Activated CD8-positive, alpha-beta memory T cell treated with anti-CD3 and anti-CD28 coated beads for 4 hours (primary cell): ENCODE results near the gene MYH7B.
A peak's percentile ranks its signal among the peaks of the same experiment; 100 is the strongest.

Source experiments
- DNase-seq, 2 donors: peaks; one replicate each; pipeline ENCODE4 v3.0.0-alpha.2; 2020; ENCODE audit warnings: low read depth in 2 of 2

MYH7B gene

DNA sequence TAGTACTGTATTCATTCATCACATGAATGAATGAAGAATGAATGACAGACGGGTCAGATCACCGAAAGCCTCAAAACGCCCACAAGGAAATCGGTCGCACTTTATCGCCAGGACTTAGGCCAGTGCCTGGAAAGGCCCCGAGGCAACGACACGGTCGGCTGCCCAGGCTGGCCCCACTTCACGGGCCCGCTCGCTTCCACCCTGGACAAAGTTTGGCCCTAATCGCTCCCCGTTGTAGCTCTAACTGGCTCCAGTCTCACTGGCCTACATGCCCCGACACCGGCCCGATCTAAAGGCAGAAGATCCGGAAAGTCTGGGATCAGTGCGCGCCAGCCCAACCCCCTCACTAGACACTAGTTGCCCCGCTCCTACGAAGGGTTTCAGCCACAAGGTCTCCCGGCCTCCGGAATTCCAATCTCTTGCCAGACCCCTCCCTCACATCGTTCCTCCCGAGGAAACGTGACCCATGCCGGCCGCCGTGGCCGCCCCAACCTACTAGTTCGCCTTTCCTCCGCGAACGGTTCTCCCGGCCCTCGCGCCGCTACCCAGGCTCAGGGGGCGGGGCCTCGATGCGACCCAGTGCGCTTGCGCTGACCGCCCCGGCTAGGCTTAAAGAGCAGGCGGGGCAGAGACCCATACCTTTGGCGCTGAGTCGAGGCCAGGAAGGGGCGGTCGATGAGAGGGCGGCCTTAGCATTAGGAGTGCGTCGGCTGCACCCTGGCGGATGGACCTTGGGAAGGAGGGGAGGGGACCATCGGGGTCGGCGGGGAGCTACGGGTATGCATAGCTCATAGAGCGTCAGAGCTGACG, at the start of gene MYH7B, which contains the start of gene GSS:
MYH7B (plus strand) TSS at position 638 of the 810 bp plus-strand sequence. CDS start 22,138 bp downstream, outside the sequence.
GSS (minus strand) TSS at position 576 of the 810 bp plus-strand sequence. CDS start 3,954 bp downstream, outside the sequence.
- peak; percentile 90 to 94 for DNase-seq

DNA sequence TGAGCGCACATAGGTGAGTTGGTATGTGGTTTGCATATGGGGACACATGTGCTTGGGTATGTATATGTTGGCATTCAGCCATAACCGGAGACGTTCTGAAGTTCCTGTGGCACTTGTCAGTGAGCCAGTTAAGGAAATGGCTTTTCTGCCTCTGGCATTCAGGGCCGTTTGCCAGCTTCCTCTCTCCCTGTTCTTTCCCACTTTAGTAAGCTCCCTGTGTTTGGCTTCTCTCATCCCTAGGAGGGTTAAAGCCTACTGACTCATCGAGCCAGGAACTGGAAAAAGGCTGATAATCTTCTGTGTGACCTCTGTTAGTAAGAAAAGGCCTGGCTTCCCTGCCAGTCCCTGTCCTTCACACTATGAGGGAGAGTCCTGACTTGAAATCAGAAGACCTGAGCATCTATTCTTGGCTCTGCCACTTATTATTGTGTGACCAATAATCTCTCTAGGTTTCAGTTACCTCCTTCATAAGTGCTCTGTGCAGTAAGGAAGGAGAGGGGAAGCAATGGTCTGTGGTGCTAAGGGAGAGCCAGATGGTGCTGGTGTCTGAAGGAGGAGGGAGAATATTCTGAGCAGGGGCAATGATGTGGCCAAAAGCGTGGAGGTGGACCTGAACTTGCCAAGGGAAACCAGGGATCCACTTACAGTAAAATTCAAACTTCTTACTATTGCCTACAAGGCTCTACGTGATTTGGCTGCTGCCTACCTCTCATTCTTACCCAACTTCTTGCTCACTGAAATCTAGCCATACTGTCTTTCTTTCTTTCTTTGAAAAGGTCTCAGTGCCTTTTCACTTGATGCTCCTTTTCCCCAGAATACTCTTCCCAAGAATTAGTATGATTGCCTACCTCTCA, 47.8 kb upstream of the MYH7B start:
- DNase-seq, result no peak

DNA sequence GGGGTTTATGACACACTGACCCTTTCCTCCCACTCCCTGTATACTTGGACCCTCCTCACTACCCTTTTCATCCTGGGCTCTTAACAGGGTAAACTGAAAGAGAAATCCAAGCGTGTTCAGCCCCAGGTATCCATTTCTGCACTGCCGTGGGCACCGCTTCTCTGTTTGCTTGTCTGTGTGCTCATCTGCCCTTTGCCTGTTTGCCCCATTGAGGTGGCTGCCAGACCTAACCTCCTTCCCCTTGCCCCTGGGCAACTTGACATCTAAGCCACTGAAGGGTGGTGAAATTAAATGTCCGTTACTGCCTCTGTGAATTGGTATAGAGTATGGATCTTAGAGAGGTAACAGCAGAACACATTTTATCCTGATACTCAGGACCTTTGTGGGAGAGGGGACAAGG, 40.5 kb upstream of the MYH7B start:
- DNase-seq, result no peak

DNA sequence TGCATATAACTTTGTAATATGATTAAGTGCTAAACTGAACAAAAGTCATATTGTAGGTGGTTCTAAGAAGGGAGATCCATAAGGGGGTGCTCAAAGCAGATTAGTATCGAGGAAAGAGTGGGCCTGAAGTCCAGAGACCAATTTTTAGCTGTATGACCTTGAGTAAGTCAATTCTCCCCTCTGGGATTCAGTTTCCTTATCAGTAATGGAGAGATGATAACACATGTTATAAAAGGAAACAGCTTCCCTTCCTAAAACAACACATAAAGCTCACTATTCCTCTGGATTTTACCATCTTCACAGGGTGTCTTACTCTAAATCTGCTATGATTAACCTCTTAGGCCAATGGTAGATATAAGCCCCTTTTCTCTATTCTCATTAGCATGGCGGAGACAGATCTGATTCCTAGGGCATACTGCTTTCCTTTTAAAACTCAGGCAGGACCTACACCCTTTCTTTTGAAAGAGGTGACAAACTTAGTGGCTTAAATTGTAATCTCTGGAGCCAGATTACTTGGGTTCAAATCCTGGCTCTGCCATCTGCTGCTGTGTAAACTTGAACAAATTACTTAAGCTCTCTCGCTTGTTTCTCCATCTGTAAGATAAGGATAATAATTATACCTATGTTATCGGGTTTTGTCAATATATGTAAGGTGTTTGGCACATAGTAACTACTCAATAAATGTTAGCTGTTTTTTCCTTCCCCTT, 39.8 kb upstream of the MYH7B start:
- DNase-seq, result no peak

DNA sequence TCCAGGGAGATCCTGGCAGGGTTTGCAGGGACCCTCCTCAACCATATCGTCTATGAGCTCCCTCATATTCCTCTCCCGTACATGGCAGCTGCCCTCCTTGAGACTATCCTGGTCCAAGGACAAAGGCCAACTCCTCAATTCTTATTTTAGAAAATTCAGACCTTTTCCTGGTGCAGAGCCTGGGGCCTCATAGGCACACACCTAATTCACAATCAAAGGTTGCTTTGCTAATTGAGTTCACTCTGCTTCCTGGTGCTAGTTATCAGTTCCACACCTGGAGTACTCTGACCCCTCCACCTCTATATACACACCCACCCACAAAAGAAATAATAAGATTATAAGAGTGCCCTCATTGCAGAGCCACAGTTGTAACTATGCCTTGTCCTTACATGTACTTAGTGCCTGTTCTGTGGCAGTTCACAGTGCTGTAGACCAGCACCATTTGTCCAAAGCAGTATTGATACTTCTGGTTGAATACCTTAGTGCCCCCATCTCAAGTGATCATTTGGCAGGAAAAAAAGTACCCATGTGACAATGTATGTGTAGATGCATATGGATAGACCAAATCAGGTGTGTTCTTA, 38.8 kb upstream of the MYH7B start:
- no peak for DNase-seq

DNA sequence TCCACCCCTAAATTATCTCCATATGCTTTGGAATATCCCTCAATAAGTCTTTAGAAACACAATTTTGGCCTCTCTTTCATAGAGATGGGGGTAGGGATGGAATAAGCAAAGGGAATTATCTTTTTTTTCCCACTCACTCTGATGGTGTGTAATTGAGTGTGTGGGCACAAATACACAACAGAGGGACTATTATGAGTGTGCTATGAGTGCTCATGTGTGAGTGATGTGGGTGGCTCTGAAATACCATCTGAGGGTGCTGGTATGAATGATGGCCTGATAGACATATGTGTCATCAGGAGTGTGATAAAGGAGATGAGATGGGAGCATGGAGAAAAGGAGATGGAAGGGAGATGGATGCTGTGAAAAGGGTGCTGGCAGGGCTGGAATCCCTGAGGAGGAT, 35.6 kb upstream of the MYH7B start:
- DNase-seq, result no peak

DNA sequence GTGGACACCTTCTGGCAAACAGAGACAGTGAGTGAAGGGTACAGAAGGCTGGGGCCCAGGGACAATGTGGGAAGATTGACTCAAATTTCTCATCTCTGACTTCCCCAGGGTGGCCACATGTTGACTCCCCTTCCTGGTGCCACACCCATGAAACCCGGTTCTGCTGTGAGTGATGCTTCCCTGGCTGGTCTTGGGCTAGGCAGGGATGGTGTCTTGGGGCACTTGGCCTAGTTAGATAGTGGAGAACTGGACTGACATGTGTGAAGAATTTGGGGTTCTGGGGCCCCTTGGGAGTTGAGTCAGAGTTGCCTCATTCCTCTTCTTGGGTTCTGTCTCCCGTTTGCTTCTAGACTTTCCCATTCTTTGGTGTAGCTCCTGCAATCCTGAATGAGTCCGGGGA, 34.2 kb upstream of the MYH7B start:
- no peak for DNase-seq

DNA sequence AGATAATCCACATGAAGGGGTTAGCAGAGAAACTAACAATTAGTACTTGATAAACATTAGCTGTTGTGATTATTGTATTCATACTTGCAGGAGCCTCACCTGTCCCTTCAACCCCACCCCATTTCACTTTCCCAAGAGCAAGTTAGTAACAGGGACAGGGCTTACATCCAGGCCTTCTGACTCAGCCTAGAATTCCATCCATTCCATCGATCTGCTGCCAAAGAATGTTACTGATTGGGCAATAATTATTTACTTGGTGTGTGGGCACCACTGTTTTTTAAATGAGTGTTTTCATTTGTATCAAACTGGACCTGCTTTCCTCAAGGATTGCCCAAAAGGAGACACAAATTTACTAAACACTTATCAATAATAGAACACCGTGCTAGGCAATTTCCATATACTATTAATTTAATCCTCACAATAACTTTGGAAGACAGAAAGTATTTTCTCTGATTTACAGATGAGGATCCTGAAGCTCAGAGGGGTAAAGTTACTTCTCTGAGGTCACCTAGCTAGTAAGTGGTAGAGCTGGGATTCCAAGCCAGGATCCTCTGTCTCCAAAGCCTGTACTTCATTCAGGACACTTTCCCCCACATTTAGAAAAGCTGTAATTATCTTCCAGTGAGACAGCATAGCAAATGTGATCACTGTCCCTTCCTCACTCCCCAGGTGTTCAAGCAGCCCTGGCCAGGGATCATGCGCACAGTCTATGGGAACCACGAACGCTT, 32.9 kb upstream of the MYH7B start:
- DNase-seq, result no peak

DNA sequence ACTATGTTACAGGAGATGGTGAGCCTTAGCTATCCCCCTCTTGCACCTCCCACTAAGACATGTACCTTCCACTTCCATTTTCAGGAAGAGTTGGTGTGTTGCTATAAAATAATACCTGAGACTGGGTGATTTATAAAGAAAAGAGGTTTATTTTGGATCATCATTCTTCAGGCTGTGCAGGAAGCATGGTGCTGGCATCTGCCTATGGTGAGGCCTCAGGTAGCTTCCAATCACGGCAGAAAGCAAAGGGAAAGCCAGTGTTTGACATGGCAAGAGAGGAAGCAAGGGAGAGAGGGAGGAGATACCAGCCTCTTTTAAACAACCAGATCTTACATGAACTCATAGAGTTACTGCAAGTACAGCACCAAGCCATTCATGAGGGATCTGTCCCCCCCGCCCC, 32.3 kb upstream of the MYH7B start:
- no peak for DNase-seq

DNA sequence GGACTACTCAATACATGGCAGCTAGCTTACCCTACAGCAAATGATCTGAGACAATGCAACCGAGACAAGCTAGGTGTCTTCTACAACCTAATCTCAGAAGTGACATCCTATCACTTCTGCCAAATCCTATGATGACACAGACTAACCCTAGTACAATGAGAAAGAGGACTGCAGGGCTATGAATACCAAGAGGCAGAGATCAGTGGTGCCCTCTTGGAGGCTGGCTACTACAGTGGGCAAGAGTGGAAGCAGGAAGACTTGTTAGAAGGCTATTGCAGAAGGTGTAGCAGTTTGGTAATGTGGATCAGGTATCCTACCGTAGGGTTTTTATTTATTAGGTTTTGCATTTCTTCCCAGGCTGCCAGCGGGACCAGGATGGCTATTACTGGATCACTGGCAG, 30.3 kb upstream of the MYH7B start:
- no peak for DNase-seq

DNA sequence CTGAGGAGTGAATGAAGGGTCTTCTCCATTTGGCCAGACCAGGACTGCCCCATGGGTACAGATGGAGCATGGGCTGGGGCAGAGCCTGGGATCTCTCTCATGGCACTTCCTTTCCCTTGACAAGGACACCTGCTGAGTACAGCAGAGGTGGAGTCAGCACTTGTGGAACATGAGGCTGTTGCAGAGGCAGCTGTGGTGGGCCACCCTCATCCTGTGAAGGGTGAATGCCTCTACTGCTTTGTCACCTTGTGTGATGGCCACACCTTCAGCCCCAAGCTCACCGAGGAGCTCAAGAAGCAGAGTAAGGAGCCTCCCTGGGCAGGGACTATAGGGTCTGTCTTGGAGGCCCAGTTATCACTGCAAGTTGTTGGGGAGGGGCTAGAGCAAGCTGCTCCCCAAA, 29.7 kb upstream of the MYH7B start:
- no peak for DNase-seq

DNA sequence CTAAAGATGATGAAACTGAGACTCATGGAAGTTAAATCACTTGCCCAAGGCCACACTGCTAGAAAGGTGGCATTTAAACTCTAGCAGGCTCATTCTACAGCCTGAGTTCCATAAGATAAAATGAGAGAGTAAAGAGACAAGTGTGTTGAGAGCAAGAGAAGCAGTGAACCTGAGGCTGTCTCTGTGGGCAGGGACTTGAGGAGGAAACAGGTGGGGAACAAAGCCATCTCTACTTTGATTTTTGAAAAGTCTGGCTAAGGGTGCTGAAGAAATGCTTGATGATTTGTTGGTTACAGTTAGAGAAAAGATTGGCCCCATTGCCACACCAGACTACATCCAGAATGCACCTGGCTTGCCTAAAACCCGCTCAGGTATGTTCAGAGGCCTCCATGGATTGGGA, 29.1 kb upstream of the MYH7B start:
- no peak for DNase-seq

DNA sequence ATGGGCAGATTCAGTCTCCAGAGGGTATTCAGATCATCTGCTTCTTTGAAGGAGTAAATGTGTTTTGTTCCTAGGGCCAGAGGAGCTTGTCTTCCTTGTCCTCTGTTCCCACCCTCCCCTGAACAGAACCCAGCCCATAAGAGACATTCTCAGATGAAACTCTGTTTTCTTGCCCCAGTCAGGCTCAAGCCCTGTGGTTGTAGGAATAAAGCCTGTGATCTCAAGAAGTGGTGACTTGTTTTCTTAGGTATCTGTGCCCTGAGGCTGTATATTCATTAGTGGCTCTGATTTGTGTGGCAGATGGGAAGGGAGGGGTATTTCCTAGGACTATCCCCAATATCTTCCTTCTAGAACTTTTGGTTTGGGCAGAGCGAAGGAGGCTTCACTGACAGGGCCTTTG, 27.9 kb upstream of the MYH7B start:
- DNase-seq, result no peak

DNA sequence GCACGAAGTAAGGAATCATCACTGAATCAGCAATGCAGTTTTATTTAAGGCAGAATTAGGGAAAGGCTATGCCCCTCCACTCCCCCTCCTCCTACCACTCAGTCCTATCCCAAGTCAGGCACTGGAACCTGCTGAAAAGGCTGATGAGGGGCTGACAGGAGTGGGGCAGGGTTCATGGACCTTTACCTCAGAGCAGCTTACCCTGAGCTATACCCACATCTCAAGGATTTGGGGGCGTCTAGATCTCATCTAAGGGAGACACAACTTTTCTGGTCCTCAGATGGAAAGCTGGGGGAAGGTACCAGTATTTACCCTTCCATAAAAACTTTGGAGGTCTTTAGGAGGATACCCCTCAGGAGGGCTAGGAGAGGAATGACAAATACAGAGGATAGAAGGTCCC, 27.3 kb upstream of the MYH7B start:
- DNase-seq, result no peak

DNA sequence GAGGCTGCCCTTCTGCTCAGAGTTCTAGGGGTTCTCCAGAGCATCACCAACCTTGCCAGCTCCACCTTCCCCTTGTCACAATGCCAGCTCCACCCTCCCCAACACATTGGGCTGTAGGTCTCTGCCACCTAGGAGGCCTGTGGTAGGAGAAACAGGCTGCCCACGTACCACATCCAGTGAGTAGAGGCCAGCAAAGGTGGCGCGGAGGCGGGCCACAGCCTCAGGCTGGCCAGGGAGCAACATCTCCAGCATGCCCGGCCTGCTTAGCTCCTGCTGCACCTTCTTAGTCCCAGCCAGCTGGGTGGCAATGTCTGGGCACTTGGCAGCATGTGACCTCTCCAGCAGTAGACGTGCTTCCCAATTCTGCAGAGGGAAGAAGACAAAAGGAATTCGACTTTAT, 23.9 kb upstream of the MYH7B start:
- no peak for DNase-seq

DNA sequence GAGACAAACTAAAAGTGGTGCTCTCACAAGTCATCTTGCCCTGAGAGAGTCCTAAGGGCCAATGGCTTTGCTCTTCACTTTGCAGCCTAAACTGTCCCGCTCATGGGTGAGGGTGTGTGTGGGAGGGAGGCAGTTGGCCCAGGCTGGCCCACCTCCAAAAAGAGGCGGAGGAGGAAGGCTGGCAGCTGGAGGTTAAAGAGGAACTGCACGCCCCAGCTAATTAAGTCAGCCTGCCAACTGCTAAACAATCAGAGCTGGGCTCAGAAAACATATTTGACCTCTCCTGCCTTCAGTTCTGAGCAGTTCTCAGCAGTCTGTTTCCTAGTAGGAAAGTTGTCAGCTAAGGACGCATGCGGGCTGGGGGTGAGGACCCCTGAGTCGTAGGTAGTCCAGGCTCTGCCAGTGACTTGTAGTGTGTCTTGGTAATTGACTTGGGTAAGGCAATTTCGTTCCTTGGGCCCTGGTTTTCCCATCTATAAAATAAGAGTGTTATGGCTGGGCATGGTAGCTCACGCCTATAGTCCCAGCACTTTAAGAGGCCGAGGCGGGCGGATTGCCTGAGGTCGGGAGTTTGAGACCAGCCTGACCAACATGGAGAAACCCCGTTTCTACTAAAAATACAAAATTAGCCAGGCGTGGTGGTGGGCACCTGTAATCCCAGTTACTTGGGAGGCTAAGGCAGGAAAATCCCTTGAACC, 17.1 kb upstream of the MYH7B start:
- DNase-seq, result no peak

DNA sequence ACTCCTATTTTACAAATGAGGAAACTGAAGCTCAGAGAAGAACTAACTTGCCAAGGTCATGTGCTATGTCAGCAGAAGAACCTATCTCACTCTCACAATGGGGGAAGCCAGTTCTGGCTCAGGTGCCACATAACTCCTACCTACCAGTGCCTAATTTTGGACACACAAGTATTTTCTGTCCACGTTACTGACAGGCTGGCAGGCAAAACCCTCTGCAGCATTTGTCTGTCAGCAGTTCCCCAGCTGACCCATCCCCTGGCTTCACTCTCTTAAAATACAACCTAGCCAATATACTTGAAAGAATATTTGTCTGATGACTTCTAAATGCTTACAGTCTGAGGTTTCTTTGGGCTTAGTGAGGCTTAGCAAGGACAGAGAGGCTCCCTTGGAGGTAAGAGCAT, 15.6 kb upstream of the MYH7B start:
- DNase-seq, result no peak

DNA sequence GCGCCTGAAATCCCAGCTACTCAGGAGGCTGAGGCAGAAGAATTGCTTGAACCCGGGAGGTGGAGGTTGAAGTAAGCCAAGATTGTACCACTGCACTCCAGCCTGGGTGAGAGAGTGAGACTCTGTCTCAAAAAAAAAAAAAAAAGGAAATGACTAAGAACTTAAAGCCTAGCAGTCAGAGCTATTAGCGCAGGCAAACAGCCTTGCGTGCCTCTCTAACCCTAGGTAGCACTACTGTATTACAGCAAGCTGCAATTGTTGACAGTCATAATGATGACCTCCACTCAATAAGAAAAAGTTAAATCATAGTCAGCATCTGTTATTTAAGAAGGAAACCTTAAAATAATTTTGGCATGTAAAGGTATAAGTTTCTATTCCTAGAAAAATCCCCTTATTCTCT, 14.4 kb upstream of the MYH7B start:
- DNase-seq, result no peak

DNA sequence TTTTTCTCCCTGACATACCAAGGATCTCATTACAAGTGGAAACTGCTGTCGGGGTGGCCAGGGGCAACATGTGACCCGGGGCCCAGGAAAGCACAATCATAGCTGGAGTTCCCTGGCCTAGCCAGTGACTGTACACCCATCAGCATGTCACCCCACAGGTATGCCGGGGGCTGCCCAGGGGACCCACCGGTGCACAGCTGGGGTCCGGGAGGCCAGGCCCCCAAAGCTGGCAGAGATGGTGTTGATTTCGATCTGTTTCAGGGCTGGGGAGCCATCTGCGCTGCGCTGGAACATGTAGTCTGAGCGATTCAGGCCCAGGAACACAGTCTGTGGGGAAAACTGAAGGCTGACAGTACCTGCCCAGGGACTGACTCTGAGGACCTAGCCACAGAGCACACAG, 13.4 kb upstream of the MYH7B start:
- DNase-seq, result no peak

DNA sequence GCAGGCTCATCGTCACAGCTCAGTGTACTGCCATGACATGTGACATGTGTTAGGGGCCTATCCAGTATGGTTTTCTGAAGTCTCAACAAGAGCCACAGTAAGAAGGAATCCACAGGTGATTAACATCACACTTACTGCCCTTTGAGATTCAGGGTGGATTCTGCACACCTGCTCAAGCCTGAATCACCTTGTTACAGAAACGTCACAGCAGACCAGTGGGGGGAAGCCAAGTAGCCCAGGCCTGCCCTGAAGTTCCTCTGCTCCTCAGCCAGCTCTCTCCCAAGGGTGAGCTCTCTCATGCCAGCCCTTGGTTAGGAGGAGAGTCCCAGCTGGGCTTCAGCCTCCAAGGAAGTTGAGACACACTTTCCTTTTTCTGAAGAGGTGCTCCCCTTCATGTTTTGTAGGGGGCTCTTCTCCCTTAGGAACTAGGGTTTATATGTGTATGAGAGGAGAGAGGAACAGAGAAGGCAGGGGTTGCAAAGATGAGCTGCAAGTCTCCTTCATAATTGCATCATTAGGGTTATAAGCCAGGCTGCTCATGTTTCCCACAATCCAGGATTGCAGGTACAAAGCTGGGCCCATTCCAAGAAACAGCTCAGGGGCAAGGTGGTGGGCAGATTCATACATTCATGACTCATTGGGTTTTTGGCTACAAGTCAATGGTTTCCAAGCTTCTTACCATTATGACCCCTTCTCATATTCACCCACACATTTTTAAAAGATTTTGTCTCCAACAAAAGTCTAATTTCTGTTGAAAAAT, 11.7 kb upstream of the MYH7B start:
- no peak for DNase-seq
